Stimulated activated CD4-positive, alpha-beta T cell treated with anti-CD3 and anti-CD28 coated beads, Interleukin-1b, Interleukin-23, amount 100 ng/mL, for 24 hours (primary cell): ENCODE measurements around the gene FRMD4B.
"Not testable (repeated sequence)": the region's sequence is repeated elsewhere in the genome, so short reads cannot be mapped to it uniquely, and the experiment has no call there.

ENCODE experiments used
- DNase-seq, 4 experiments: peaks; one replicate each; pipeline ENCODE4 v3.0.0-alpha.2; 2020; ENCODE audit warnings: low read depth in 4 of 4, low spot score in 1 of 4

The FRMD4B gene

GRCh38 chr3:69290430-69290829, 95.5 kb downstream of the FRMD4B start:
- no peak for DNase-seq

GRCh38 chr3:69290006-69290405, 95.9 kb downstream of the FRMD4B start:
- no peak for DNase-seq

- peak; percentile 9 to 51 (median 36) for DNase-seq
These were observed 97.6 kb downstream of the FRMD4B start for GRCh38 chr3:69288161-69288895.

- DNase-seq: no peak
These were observed 101.8 kb downstream of the FRMD4B start for GRCh38 chr3:69283913-69284611.

- no peak for DNase-seq
These were observed 102.4 kb downstream of the FRMD4B start for GRCh38 chr3:69283496-69283895.

GRCh38 chr3:69282181-69282580, 103.7 kb downstream of the FRMD4B start:
- peak; percentile 20 to 66 (median 44) for DNase-seq

GRCh38 chr3:69277403-69277802, 108.5 kb downstream of the FRMD4B start:
- not testable (repeated sequence) for DNase-seq

- no peak for DNase-seq
These were observed 109.0 kb downstream of the FRMD4B start for GRCh38 chr3:69276884-69277283.

- DNase-seq: not testable (repeated sequence)
These were observed 109.7 kb downstream of the FRMD4B start for GRCh38 chr3:69276191-69276590.

- DNase-seq: no peak
These were observed 112.0 kb downstream of the FRMD4B start for GRCh38 chr3:69273896-69274295.

GRCh38 chr3:69272556-69272955, 113.3 kb downstream of the FRMD4B start:
- DNase-seq: no peak

- no peak for DNase-seq
These were observed 114.8 kb downstream of the FRMD4B start for GRCh38 chr3:69271098-69271497.

GRCh38 chr3:69266585-69266984, 119.3 kb downstream of the FRMD4B start:
- no peak for DNase-seq

- DNase-seq: not testable (repeated sequence)
These were observed 119.8 kb downstream of the FRMD4B start for GRCh38 chr3:69266071-69266470.

- DNase-seq: not testable (repeated sequence)
These were observed 125.0 kb downstream of the FRMD4B start for GRCh38 chr3:69260843-69261405.

GRCh38 chr3:69260216-69260787, 125.6 kb downstream of the FRMD4B start:
- DNase-seq: no peak

- no peak for DNase-seq
These were observed 126.8 kb downstream of the FRMD4B start for GRCh38 chr3:69259125-69259524.

GRCh38 chr3:69255928-69256327, 130.0 kb downstream of the FRMD4B start:
- no peak for DNase-seq

- DNase-seq: no peak
These were observed 131.5 kb downstream of the FRMD4B start for GRCh38 chr3:69254351-69254750.

- no peak for DNase-seq
These were observed 133.3 kb downstream of the FRMD4B start for GRCh38 chr3:69252631-69253030.

GRCh38 chr3:69252141-69252540, 133.7 kb downstream of the FRMD4B start:
- DNase-seq: no peak
